Transverse colon (tissue), 4 donors: Measurements from ENCODE around the gene DOCK10.

Source experiments
- CTCF ChIP-seq, 5 experiments: fragments of 200-600 bp in 3 of 5; fragments of 450-650 bp in 2 of 5; sonication (generic) in 3 of 5; IDR thresholded peaks; 1 replicate in 2 of 5; 2 replicates in 3 of 5; pipeline ENCODE4 v1.5.1; 2016 to 2017; ENCODE audit warnings: antibody characterized with exemption in 5 of 5, inconsistent platforms in 3 of 5, mild to moderate bottlenecking in 2 of 5, moderate library complexity in 1 of 5
- POLR2A ChIP-seq: fragments of 450-650 bp; IDR thresholded peaks from one replicate; pipeline ENCODE4 v1.6.1; 2016; ENCODE audit warnings: antibody characterized with exemption, mild to moderate bottlenecking, moderate library complexity
- POLR2AphosphoS5 ChIP-seq, 3 donors: sonication (generic); formaldehyde crosslinking; IDR thresholded peaks; one replicate each; pipeline ENCODE4 v1.6.1; 2016; ENCODE audit warnings: antibody characterized with exemption in 3 of 3

GRCh38 chr2:225056330-225057073 is 14.2 kb upstream of the DOCK10 start:
- TF ChIP-seq CTCF (IDR thresholded peaks at IDR 0.05) (no peak), POLR2A (no peak), POLR2AphosphoS5 (IDR thresholded peaks at IDR 0.05) (no peak)
